Endothelial cell (in vitro differentiated cells): Measurements from ENCODE around the gene AQP5. TPM values are rescaled to one million over a fixed set of nuclear protein-coding genes. Genes with fewer than 3 reads are reported as not detected.

ENCODE experiments used
- DNase-seq: peaks from one replicate; pipeline ENCODE4 v3.0.0; 2021; ENCODE audit warnings: low spot score
- H3K27ac Mint-ChIP-seq: one replicate; pipeline ENCODE4 v1.8.0; 2021; ENCODE audit warnings: mixed read lengths, inconsistent platforms; ENCODE audit not compliant: unreplicated experiment
- H3K27me3 Mint-ChIP-seq: one replicate; pipeline ENCODE4 v1.8.0; 2021; ENCODE audit warnings: mild to moderate bottlenecking, moderate library complexity, mixed read lengths, inconsistent platforms; ENCODE audit not compliant: unreplicated experiment
- H3K36me3 Mint-ChIP-seq: one replicate; pipeline ENCODE4 v1.8.0; 2021; ENCODE audit warnings: mild to moderate bottlenecking, low read depth, mixed read lengths, inconsistent platforms; ENCODE audit not compliant: unreplicated experiment
- H3K4me1 Mint-ChIP-seq: one replicate; pipeline ENCODE4 v1.8.0; 2021; ENCODE audit warnings: mild to moderate bottlenecking, mixed read lengths, inconsistent platforms; ENCODE audit not compliant: unreplicated experiment
- H3K4me3 Mint-ChIP-seq: one replicate; pipeline ENCODE4 v1.8.0; 2021; ENCODE audit warnings: mild to moderate bottlenecking, mixed read lengths, inconsistent platforms; ENCODE audit not compliant: unreplicated experiment
- H3K9me3 Mint-ChIP-seq: one replicate; pipeline ENCODE4 v1.8.0; 2021; ENCODE audit warnings: mixed read lengths, inconsistent platforms; ENCODE audit not compliant: unreplicated experiment
- total RNA-seq: library from RNA; stranded (reverse); fragmentation: NEBNext Ultra II Directional; extraction: Animal tissue kit (Norgen Biotek cat#: 25700); gene quantifications from one replicate; pipeline ENCODE4 v1.2.1, GENCODE V29; 2021; ENCODE audit not compliant: unreplicated experiment
- TF ChIP-seq, protein P1 (sequence below): fragments of 200-600 bp; sonication (generic); IDR thresholded peaks from one replicate; pipeline ENCODE4 v1.5.0; 2021; ENCODE audit warnings: antibody characterized with exemption; ENCODE audit not compliant: unreplicated experiment

Gene AQP5
- total RNA-seq, 1 donor from 2014 or later = 0.26 TPM

DNA sequence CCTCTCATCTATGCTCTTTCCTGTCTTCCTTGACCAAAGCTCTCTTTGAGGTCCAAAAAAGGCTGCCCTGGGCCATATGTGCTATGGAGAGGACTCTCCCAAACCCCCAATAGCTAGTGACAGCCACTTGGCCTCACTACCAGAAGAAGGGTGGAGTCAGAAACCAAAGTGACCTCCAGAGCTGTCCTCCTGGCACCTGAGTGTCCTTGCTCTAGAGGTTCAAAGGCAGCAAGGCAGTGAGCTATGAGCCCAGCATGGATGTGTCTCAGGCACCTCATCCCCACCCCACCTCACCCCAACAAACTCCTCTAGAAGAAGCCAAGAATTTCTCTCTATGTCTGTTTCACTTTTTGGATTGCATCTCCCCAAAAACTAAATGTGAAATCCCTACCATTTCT is 4.1 kb upstream of the AQP5 start:
- Mint-ChIP-seq H3K4me1 (peaks cover 28% of the 10 kb centered on the region), H3K36me3 (peaks cover 7% of the 10 kb centered on the region), H3K9me3 (no peaks in the 10 kb centered on the region), H3K27ac (peak overlapping the region; percentile 5), H3K27me3 (peaks cover 18% of the 10 kb centered on the region), H3K4me3 (no peak overlapping the region)
- no peak for DNase-seq
- TF ChIP-seq, protein P1, sequence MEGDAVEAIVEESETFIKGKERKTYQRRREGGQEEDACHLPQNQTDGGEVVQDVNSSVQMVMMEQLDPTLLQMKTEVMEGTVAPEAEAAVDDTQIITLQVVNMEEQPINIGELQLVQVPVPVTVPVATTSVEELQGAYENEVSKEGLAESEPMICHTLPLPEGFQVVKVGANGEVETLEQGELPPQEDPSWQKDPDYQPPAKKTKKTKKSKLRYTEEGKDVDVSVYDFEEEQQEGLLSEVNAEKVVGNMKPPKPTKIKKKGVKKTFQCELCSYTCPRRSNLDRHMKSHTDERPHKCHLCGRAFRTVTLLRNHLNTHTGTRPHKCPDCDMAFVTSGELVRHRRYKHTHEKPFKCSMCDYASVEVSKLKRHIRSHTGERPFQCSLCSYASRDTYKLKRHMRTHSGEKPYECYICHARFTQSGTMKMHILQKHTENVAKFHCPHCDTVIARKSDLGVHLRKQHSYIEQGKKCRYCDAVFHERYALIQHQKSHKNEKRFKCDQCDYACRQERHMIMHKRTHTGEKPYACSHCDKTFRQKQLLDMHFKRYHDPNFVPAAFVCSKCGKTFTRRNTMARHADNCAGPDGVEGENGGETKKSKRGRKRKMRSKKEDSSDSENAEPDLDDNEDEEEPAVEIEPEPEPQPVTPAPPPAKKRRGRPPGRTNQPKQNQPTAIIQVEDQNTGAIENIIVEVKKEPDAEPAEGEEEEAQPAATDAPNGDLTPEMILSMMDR = no peak

DNA sequence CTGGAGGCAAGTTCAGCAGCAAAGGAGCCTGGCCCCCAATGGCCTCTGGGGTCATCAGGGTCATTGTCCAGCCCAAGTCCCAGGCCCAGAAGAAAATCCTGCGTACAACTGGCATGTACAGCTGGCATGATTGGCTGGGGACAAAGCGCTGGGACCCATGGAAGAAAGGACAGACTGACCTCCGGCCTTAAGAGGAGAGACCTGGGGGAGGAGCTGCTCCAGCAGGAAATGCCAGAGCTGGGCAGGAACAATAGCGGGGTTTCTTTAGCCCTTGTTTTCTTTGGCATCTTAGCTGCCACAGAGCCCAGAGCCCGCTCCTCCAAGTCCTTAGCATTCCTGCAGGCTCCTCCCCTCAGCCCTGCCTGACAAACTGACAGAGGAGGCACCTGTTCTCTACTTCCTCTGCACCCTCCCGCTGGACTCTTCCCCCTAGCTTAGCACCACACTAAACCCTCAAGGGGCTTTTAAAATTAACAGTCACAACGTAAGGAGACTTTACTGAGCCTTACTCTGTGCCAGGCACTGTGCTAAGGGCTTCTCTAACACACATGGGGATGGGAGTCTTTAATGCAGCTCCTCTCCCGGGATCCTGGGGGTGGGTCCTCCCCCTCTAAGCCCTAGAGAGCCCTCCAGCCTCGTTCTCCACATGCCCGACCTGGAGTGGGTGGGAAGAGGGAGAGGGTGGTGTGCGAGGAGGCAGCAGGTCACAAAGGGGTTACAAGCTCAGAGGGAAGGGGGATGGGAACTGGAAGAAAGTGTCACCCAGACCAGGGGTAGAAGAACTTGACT is 1.8 kb upstream of the AQP5 start:
- TF ChIP-seq, protein P1 = no peak
- Mint-ChIP-seq H3K27ac (no peak overlapping the region), H3K27me3 (peaks cover 24% of the 10 kb centered on the region), H3K4me1 (peaks cover 19% of the 10 kb centered on the region), H3K9me3 (no peaks in the 10 kb centered on the region), H3K36me3 (peaks cover 7% of the 10 kb centered on the region), H3K4me3 (peak overlapping the region; percentile 82)
- peak; percentile 49 for DNase-seq

DNA sequence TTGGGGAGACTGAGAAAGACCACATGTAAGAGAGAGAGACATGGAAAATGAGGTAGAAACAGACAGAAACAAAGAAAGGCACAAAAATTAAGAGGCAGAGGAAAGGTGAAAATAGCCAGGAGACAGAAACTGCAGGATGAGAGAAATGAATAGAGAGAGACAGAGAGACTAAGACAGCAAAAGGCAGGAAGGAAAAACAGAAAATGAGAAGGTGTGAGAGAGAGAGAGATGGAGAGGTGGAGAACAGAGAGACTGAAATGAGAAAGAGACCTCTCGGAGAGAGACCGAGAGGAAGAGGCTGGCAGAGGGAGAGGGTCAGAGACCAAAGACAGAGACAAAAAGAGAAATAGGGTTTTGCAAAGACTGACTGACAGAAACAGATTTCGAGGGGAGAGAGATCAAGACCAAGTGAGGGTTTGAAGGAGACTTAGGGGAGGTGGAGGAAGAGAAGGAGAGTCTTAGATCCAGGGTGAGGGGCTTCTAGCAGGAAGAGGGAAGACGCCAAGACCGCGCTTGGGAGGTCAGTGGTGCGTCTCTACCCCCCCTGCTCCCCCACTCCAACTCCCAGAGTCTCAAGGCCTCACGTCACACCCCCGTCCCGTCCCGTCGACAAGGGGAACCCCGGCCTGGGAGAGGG is 1.1 kb upstream of the AQP5 start:
- peak overlapping the region; percentile 50 for H3K27ac Mint-ChIP-seq
- peaks cover 19% of the 10 kb centered on the region for H3K4me1 Mint-ChIP-seq
- H3K9me3 Mint-ChIP-seq = no peaks in the 10 kb centered on the region
- H3K36me3 Mint-ChIP-seq = peaks cover 7% of the 10 kb centered on the region
- DNase-seq = no peak
- TF ChIP-seq, protein P1 = no peak
- peaks cover 24% of the 10 kb centered on the region for H3K27me3 Mint-ChIP-seq
- H3K4me3 Mint-ChIP-seq = peak overlapping the region; percentile 82

DNA sequence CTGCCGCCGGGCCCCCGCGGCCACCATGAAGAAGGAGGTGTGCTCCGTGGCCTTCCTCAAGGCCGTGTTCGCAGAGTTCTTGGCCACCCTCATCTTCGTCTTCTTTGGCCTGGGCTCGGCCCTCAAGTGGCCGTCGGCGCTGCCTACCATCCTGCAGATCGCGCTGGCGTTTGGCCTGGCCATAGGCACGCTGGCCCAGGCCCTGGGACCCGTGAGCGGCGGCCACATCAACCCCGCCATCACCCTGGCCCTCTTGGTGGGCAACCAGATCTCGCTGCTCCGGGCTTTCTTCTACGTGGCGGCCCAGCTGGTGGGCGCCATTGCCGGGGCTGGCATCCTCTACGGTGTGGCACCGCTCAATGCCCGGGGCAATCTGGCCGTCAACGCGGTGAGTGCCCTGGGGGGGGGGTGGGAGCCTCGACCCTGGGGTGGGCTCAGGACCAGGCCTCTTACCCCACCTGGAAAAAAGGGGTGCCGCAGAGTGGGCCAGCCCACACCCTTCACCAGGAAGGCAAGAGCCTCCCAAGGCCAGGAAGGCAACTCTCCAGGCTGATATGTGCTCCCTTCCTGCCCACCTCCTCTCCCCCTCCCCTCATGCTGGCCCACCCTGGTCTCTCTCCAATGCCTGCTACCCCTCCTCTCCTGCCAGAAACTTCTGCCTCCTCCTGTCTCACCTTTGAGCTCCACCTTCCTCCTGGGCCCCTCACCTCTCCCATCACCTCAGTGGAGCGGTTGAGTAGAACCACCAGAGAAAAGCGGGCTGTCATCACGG is 507 bp downstream of the AQP5 start:
- H3K27me3 Mint-ChIP-seq = peaks cover 29% of the 10 kb centered on the region
- peaks cover 7% of the 10 kb centered on the region for H3K36me3 Mint-ChIP-seq
- H3K4me1 Mint-ChIP-seq = peaks cover 19% of the 10 kb centered on the region
- H3K27ac Mint-ChIP-seq = no peak overlapping the region
- no peaks in the 10 kb centered on the region for H3K9me3 Mint-ChIP-seq
- TF ChIP-seq, protein P1 = no peak
- no peak for DNase-seq
- no peak overlapping the region for H3K4me3 Mint-ChIP-seq
